ENCODE measurements around the gene HNRNPUL1. TPM values are rescaled to one million over a fixed set of nuclear protein-coding genes. Genes with fewer than 3 reads are reported as not detected.

HNRNPUL1 gene
- total and polyA plus RNA-seq, 2 of the 8 experiments (the other 6 are each of a cell fraction or from before 2014, with no cell fraction given) = 99.5 to 264 TPM

DNA sequence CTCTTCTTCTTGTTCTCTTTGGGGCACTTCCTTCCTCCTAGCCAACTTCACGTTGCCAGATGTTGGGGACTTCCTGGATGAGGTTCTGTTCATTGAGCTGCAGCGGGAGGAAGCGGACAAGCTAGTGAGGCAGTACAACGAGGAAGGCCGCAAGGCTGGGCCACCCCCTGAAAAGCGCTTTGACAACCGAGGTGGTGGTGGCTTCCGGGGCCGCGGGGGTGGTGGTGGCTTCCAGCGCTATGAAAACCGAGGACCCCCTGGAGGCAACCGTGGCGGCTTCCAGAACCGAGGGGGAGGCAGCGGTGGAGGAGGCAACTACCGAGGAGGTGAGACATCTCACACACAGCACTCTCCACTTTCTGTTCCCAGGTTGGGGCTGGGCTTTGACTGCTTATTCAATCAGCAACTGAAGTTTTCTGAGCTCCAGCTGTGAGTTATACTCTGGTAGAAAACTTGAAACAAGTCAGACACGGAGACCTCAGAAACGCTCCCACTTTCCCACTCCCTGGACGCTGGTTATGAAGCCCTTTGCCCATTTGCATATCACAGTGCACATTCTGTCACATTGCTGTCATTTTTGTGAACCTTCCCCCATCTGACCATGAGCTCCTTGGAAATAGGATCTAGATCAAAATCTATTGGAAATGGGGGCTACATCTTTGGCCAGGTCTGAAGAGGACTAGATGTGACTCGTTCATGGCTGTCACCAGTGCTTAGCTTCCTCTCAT lies 38.6 kb downstream of the HNRNPUL1 start (continued):
- TF ChIP-seq, protein P1, sequence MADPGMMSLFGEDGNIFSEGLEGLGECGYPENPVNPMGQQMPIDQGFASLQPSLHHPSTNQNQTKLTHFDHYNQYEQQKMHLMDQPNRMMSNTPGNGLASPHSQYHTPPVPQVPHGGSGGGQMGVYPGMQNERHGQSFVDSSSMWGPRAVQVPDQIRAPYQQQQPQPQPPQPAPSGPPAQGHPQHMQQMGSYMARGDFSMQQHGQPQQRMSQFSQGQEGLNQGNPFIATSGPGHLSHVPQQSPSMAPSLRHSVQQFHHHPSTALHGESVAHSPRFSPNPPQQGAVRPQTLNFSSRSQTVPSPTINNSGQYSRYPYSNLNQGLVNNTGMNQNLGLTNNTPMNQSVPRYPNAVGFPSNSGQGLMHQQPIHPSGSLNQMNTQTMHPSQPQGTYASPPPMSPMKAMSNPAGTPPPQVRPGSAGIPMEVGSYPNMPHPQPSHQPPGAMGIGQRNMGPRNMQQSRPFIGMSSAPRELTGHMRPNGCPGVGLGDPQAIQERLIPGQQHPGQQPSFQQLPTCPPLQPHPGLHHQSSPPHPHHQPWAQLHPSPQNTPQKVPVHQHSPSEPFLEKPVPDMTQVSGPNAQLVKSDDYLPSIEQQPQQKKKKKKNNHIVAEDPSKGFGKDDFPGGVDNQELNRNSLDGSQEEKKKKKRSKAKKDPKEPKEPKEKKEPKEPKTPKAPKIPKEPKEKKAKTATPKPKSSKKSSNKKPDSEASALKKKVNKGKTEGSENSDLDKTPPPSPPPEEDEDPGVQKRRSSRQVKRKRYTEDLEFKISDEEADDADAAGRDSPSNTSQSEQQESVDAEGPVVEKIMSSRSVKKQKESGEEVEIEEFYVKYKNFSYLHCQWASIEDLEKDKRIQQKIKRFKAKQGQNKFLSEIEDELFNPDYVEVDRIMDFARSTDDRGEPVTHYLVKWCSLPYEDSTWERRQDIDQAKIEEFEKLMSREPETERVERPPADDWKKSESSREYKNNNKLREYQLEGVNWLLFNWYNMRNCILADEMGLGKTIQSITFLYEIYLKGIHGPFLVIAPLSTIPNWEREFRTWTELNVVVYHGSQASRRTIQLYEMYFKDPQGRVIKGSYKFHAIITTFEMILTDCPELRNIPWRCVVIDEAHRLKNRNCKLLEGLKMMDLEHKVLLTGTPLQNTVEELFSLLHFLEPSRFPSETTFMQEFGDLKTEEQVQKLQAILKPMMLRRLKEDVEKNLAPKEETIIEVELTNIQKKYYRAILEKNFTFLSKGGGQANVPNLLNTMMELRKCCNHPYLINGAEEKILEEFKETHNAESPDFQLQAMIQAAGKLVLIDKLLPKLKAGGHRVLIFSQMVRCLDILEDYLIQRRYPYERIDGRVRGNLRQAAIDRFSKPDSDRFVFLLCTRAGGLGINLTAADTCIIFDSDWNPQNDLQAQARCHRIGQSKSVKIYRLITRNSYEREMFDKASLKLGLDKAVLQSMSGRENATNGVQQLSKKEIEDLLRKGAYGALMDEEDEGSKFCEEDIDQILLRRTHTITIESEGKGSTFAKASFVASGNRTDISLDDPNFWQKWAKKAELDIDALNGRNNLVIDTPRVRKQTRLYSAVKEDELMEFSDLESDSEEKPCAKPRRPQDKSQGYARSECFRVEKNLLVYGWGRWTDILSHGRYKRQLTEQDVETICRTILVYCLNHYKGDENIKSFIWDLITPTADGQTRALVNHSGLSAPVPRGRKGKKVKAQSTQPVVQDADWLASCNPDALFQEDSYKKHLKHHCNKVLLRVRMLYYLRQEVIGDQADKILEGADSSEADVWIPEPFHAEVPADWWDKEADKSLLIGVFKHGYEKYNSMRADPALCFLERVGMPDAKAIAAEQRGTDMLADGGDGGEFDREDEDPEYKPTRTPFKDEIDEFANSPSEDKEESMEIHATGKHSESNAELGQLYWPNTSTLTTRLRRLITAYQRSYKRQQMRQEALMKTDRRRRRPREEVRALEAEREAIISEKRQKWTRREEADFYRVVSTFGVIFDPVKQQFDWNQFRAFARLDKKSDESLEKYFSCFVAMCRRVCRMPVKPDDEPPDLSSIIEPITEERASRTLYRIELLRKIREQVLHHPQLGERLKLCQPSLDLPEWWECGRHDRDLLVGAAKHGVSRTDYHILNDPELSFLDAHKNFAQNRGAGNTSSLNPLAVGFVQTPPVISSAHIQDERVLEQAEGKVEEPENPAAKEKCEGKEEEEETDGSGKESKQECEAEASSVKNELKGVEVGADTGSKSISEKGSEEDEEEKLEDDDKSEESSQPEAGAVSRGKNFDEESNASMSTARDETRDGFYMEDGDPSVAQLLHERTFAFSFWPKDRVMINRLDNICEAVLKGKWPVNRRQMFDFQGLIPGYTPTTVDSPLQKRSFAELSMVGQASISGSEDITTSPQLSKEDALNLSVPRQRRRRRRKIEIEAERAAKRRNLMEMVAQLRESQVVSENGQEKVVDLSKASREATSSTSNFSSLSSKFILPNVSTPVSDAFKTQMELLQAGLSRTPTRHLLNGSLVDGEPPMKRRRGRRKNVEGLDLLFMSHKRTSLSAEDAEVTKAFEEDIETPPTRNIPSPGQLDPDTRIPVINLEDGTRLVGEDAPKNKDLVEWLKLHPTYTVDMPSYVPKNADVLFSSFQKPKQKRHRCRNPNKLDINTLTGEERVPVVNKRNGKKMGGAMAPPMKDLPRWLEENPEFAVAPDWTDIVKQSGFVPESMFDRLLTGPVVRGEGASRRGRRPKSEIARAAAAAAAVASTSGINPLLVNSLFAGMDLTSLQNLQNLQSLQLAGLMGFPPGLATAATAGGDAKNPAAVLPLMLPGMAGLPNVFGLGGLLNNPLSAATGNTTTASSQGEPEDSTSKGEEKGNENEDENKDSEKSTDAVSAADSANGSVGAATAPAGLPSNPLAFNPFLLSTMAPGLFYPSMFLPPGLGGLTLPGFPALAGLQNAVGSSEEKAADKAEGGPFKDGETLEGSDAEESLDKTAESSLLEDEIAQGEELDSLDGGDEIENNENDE (IDR thresholded peaks at IDR 0.05; ENCODE audit: insufficient replicate concordance, low read length) = no peak
- TF ChIP-seq TEAD4 (IDR thresholded peaks at IDR 0.05; ENCODE audit: low read depth, low read length) (no peak), BRCA1 (IDR thresholded peaks at IDR 0.05; ENCODE audit: low read depth, low read length) (no peak), TCF12 (IDR thresholded peaks at IDR 0.05; ENCODE audit: low read depth, low read length) (no peak)
